Activated CD4-positive, alpha-beta T cell treated with anti-CD3 and anti-CD28 coated beads for 48 hours (primary cell): Measurements from ENCODE around the gene PRIMPOL.
A peak's percentile ranks its signal among the peaks of the same experiment; 100 is the strongest.
"Not testable (repeated sequence)": the region's sequence is repeated elsewhere in the genome, so short reads cannot be mapped to it uniquely, and the experiment has no call there.

Source experiments
- DNase-seq: peaks from one replicate; pipeline ENCODE4 v3.0.0-alpha.2; 2020

Gene PRIMPOL, protein sequence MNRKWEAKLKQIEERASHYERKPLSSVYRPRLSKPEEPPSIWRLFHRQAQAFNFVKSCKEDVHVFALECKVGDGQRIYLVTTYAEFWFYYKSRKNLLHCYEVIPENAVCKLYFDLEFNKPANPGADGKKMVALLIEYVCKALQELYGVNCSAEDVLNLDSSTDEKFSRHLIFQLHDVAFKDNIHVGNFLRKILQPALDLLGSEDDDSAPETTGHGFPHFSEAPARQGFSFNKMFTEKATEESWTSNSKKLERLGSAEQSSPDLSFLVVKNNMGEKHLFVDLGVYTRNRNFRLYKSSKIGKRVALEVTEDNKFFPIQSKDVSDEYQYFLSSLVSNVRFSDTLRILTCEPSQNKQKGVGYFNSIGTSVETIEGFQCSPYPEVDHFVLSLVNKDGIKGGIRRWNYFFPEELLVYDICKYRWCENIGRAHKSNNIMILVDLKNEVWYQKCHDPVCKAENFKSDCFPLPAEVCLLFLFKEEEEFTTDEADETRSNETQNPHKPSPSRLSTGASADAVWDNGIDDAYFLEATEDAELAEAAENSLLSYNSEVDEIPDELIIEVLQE

DNA sequence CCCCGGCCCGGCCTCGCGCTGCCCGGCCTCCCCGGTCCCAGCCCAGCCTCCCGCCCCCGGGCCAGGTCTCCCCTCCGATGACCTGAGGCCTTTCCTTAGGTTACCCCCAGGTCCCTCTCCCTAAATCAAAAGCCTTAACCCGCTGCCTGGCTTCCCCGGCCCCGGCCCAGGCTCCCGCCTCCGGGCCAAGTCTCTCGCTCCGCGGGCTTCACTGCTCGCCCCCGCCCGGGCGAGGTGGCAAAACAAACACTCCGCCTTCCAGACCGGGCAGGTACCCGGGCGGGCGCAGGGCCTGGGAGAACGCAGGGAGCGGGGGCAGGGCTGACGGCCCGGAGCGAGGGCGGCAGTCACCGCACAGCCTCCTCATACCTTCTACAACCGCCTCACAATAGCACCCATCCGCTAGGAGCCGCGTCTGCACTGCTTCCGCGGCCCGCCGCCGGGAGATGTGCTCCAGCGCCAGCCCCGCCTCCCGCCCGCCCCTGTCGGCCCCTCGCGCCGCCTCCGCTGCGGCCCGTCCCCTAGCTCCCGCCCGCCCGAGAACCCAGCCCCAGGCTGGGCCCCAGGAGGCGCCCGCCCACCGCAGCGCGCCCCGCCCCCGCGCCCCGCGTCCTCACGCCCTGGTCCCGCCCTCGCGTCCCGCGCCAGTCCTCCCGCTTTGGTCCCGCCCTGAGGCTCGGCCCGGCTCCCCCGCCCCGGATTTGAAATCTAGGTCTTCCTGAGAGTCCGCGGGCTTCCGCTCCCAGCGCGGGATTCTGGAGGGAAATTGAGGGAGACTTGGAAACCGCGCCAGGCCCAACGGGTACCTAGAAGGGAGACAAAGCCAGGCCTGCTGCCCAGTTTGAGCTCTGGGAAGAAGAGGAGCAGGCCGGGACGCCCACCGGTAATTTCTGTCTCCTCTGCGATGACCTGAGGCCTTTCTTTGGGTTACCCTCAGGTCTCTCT lies at the start of gene PRIMPOL, which contains the start of gene CASP3:
TSS of gene PRIMPOL (plus strand) at position 713 of the 945 bp plus-strand sequence. CDS start 7,403 bp downstream, outside the sequence.
TSS of gene CASP3 (minus strand) at position 422 of the 945 bp plus-strand sequence. CDS start 10,994 bp downstream, outside the sequence.
- peak; percentile 96 for DNase-seq

DNA sequence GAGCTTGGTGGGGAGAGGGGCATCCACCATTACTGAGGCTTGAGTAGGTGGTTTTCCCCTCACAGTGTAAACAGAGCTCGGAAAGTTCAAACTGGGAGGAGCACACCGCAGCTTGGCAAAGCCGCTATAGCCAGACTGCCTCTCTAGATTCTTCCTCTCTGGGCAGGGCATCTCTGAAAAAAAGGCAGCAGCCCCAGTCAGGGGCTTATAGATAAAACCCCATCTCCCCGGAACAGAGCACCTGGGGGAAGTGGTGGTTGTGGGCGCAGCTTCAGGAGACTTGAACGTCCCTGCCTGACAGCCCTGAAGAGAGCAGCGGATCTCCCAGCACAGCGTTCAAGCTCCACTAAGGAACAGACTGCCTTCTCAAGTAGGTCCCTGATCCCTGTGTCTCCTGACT lies 48.6 kb upstream of the PRIMPOL start:
- not testable (repeated sequence) for DNase-seq

DNA sequence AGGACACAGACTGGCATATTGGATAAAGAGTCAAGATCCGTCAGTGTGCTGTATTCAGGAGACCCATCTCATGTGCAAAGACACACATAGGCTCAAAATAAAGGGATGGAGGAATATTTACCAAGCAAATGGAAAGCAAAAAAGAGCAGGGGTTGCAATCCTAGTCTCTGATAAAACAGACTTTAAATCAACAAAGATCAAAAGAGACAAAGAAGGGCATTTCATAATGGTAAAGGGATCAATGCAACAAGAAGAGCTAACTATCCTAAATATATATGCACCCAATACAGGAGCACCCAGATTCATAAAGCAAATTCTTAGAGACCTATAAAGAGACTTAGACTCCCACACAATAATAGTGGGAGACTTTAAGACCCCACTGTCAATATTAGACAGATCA lies 46.7 kb upstream of the PRIMPOL start:
- not testable (repeated sequence) for DNase-seq

DNA sequence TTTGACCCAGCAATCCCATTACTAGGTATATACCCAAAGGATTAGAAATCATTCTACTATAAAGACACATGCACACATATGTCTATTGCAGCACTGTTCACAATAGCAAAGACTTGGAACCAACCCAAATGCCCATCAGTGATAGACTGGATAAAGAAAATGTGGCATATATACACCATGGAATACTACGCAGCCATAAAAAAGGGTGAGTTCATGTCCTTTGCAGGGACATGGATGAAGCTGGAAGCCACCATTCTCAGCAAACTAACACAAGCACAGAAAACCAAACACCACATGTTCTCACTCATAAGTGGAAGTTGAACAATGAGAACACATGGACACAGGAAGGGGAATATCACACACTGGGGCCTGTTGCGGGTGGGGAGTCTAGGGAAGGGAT lies 42.1 kb upstream of the PRIMPOL start:
- DNase-seq, result not testable (repeated sequence)

DNA sequence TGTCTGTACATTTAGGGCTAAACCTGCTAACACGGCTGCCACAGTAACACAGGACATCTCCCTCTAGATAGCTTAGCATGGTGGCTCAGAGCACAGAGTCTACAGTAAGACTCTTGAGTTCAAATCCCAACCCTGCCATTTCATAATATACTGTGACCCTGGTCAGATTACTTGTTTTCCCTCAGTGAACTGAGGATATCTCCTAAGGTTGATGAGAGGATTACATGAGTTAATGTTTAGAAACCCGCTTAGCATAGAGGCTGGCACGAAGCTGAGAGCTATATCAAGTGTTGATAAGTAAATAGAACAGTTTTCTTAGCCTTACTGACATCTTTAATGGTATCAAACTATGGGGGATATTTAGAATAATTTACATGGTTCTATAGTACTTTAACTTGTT lies 37.5 kb upstream of the PRIMPOL start:
- no peak for DNase-seq

DNA sequence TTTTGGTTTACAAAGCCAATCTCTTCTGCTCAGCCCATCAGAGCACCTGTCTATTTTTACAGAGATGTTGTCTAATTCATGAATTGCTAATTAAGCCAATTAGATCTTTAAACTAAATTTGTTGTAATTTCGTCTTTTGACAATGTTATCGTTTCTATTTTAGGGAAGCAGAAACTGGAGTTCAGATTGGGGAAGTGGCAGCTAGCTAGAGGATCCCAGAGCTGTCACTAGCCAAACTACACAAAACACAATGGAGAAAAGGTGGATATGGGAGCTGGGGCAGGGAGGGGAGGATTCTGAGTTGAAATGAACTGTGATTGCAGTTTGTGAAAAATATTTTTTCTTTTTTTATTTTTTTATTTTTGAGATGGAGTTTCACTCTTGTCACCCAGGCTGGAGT lies 36.1 kb upstream of the PRIMPOL start:
- DNase-seq, result no peak

DNA sequence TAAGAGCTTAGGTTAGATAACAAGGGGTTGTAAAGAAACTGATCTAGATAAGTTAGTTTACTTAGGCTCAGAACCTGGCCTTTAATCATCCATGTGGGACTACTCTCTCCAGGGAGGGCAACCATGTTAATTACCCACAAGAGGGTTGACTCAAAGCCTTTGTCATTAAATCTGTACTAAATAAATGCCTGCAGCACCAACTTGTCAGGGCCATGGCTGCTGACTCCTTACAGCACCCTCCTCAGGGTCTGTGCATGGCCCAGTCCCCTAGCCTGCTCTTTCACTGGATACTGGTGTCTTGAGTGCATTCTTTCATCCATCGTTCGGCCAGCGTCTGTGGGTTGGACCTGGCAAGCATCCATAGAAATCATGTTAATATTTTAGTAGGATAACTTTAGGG lies 35.0 kb upstream of the PRIMPOL start:
- no peak for DNase-seq

DNA sequence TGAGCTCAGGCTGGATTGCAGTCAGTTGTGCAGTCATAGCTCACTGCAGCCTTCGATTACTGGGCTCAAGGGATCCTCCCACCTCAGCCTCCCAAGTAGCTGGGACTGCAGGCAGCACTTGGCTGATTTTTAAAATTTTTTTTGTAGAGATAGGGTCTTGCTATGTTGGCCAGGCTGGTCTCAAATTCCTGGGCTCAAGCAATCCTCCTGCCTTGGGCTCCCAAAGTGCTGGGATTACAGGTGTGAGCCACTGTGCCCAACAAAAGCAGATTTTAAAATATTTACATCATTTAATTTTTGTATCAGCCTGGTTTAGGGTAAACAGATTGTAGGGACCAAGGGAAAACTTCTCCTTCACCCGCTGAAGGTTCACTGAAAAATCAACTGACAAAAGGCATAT lies 33.4 kb upstream of the PRIMPOL start:
- DNase-seq, result not testable (repeated sequence)

DNA sequence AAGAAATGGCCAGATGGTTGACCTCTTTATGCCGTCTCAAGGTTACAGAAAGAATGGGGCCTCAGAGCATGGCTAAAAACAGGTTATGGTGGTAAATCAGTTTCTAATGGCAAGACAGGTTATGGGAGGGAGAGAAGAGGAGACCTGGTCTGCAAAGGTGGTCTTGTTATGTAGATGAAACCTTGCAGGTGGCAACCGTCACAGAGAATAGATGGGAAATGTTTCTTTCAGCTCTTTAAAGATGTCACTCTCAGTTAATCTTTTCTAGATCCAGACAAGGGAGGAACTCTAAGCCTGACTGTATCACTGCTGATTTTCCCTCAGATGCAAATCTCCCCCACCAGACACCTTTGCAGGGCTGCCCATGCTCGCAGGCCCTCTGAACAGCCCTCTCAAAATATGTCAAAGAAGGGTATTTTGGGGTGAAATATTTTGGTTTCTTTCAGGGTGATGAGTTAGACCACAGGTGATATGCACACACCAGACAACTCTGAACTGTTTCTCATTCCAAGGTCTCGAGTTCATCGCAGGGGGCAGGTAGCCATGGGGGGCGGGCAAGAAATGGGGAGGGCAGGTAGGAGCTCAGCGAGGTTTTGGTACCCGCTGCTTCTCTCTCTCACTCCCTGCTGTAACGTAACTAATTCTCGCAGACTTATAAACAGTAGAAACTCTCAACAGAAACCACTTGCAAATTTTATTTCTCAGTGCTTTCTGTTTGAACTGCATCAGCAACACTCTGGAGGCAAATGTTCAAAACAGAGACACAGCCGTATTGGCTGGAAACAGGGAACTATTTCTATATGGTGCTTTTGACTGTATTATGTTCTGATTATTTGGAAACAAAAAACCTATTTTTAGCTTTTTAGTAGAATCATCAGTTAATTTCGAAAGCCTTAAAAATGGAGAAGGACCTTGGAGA lies 32.6 kb upstream of the PRIMPOL start:
- no peak for DNase-seq

DNA sequence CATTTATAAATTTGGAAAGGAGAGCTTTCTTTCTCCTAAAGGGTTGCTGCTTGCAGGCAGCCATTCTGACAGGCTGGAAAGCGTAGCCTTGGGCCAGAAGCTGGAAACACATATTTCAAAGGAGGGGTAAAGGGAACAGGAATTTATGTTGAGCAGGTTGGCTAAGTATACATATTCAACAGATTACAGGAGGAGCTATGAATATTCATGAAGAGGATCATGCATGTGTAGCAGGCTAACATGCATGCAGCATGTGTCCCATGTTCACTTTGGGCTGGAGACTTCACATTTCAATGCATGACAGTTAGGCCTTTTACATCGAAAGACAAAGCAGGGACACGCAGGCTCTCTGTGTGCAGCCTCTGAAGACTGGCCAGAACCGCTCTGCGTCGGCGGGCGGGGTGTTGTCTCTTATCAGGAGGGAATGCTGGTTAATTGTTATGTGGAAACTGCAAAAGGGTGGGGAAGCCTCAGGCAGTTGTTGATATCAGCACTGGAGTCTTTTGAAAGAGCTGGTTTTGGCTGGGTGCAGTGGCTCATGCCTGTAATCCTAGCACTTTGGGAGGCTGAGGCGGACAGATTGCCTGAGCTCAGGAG lies 31.8 kb upstream of the PRIMPOL start:
- no peak for DNase-seq

DNA sequence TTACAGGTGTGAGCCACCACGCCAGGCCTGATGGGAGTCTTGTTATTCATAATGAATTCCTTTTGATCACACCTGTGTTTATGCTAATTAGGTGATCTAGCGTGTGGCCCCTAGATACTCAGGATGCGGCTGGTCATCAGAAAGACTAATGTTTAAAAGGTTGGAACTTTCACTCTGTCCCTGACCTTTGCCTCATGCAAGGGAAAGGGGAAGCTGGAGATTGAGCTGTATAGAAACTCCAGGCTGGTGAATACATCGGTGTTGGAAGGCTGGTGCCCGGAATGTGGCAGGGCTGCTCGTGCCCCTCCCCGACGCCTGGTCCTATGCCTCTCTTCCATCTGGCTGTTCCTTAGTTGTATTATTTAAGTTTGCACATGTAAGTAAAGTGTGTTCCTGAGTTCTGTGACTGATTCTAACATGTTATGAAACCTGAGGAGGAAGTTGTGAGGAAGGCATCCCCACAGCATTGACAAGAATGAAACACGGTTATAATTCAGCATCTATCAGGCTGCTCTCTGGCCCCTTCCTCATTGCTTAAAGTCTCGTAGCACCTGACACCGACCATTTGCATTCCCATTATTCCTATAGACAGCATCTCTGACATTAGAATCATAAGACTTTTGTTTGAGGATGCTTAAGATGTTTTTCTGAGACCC lies 29.2 kb upstream of the PRIMPOL start:
- DNase-seq, result no peak

DNA sequence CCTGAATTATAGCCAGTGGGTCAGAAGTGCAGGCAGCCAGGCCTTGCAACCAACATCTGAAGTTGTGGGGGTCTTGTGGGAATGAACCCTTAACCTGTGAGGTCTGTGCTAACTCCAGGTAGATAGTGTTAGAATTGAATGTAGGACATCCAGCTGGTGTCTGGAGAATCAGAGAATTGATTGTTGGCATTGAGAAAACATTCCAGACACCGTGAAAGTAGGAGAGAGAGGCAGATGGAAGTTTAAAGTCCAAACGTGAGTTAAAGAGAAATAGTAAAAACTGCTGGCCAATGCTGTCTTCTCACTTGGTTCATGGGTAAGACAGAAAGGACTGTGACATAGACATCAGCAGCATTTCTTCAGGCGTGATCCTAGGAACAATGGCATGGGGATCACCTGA lies 28.0 kb upstream of the PRIMPOL start:
- DNase-seq, result no peak

DNA sequence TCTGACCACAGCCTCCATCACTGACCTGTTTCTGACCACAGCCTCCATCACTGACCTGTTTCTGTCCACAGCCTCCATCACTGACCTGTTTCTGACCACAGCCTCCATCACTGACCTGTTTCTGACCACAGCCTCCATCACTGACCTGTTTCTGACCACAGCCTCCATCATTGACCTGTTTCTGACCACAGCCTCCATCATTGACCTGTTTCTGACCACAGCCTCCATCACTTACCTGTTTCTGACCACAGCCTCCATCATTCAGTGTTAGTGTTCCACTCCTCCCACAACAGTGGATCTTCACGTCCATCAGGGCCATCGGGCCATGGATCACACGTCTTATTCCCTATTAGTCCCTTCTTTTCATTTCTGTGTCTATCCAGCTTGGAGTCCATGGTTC lies 25.0 kb upstream of the PRIMPOL start:
- DNase-seq, result not testable (repeated sequence)

DNA sequence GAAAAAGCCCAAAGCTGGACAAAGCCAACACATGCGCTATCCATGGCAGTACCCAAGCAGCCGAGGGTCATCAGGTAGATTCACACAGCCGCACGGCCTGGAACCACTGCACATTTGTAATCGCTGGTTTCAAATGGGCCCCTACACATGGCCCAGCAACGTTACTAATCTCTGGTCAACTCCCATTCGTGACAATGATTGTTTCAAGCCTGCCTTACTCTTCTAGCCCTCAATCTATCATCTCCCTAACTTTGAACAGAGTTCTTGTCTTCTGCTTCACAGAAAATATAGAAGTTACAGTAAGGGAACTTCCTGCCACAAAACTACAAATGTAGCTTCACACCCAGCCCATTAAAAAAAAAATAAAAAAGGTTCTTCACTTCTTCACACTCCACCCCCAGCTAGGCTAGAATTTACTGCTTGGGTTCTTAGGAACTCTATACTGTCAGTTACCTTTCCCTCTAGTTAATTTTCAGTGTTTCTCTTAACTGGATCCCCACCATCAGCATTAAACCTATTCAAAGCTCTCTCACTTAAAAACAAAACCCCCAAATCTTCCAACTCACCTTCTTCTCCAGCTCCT lies 24.5 kb upstream of the PRIMPOL start:
- no peak for DNase-seq

DNA sequence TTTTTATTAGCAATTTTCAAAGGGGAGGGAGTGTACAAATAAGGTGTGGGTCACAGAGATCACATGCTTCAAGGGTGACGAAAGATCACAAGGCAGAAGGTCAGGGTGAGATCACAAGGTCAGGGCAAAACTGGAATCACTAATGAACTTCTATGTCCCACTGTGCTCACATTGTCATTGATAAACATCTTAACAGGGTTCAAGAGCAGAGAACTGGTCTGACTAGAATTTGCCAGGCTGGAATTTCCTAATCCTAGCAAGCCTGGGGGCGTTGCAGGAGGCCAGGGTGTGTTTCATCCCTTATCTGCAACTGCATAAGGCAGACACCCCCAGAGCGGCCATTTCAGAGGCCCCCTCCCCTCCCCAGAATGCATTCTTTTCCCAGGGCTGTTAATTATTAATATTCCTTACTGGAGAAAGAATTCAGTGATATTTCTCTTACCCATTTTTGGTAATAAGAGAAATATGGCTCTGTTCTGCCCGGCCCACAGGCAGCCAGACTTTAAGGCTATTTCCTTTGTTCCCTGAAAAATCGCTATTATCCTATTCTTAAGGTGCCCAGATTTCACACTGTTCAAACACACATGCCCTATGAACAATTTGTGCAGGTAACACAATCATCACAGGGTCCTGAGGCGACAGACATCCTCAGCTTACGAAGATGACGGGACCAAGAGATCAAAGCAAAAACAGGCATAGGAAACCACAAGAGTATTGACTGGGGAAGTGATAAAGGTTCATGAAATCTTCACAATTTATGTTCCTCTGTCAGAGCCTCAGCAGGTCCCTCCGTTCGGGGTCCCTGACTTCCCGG lies 23.5 kb upstream of the PRIMPOL start:
- DNase-seq, result not testable (repeated sequence)

DNA sequence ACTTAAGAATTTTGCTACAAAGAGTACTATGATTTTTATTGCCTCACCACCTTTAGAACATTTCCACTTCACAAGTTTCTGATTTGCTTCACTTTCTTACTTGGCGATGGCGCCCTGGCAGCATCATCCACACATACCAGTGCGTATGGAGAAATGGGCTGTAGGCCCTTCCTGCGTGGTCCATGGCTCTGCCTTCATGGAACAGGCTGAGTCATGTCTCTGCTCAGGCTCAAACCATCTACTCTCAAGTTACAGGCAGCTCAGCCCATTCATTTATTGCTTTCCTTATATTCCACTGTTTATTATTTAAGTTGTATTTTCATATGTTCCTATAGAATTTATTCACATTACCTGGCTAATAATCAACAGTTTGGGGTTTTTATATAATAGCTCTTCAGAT lies 21.4 kb upstream of the PRIMPOL start:
- no peak for DNase-seq

DNA sequence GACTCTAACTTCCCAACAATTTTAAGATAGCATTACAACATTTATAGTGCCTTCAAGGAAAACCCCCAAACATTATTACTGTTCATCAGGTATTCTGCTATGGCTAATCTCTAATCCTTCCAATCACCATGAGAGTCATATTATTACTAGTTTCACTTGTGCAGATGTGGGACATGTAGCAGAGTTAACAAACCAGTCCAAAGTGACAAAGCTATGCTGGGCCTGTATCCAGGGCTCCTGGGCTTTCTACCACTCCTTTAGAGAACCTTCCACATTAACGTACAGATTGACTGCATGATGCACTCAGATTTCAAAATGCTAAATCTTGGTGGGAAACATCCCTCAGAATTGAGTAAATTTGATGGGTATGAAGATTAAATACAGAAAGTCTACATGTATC lies 16.7 kb upstream of the PRIMPOL start:
- DNase-seq, result no peak

DNA sequence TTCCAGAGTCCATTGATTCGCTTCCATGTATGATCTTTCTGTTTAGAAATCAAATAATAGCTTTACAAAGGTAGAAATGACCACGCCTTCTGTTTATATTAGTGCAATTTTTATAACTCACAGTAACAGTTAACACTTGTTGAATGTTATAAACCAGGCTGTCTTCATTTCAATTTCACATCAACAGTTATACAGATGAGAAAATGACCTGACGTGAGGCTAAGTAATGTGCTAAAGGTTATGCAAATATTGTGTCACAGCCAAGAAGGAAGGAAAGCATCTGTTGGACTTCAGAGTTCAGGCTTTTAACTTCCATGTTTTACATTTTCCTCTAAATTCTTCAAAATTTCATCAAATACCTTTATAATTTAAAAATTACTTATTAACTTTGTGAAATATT lies 14.2 kb upstream of the PRIMPOL start:
- no peak for DNase-seq

DNA sequence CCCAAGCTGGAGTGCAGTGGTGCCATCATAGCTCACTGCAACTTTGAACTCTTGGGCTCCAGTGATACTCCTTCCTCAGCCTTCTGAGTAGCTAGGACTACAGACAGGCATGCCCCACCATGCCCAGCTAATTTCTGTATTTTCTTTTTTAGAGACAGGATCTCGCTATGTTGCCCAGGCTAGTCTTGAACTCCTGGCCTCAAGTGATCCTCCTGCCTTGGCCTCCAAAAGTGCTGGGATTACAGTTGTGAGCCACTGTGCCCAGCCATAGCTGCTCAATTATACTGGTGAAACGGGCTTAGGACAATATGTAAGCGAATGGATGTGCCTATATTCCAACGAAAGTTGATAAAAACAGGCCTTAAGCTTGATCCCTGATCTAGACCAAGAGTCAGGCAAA lies 13.4 kb upstream of the PRIMPOL start:
- DNase-seq, result no peak

DNA sequence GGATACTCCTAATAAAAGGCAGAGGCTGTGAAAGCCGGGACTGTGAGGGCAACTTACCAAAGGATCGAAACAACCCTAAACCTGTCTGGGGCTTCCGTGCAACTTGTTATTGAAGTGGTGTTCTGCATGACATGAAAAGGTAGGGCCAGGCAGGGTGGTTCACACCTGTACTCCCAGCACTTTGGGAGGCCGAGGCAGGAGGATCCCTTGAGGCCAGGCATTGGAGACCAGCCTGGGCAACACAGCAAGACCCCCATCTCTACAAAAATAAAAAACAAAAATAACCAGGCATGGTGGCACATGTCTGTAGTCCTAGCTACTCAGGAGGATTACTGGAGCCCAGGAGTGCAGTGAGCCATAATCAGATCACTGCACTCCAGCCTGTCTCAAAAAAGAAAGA lies 12.6 kb upstream of the PRIMPOL start:
- no peak for DNase-seq
